Midbrain (tissue), 1 donor: ENCODE measurements around the gene MEP1B.
"Not testable (repeated sequence)": the region's sequence is repeated elsewhere in the genome, so short reads cannot be mapped to it uniquely, and the experiment has no call there.

ENCODE experiments used
- DNase-seq: peaks from one replicate; lab custom pipeline; 2025; lab: John Stamatoyannopoulos, UW

MEP1B gene

DNA sequence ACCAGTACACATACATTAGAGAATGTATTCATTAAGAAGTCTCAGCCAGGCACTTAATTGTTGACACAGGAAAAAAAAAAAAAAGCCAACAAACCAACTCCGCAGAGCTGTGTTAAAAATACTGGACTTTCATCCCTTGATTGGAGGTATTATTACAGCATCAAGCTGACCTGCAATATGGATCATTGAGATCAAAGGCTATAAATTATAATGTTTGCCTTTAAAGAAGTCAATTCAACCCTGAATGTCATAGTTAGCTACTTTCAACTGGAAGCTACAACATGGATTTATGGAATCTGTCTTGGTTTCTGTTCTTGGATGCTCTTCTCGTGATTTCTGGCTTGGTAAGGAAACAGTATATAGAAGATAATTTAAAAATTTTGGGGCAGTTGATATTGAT lies at the start of gene MEP1B:
TSS of gene MEP1B (plus strand) at position 250 of the 400 bp plus-strand sequence. CDS start at position 282, 32 bp downstream.
- no peak for DNase-seq

DNA sequence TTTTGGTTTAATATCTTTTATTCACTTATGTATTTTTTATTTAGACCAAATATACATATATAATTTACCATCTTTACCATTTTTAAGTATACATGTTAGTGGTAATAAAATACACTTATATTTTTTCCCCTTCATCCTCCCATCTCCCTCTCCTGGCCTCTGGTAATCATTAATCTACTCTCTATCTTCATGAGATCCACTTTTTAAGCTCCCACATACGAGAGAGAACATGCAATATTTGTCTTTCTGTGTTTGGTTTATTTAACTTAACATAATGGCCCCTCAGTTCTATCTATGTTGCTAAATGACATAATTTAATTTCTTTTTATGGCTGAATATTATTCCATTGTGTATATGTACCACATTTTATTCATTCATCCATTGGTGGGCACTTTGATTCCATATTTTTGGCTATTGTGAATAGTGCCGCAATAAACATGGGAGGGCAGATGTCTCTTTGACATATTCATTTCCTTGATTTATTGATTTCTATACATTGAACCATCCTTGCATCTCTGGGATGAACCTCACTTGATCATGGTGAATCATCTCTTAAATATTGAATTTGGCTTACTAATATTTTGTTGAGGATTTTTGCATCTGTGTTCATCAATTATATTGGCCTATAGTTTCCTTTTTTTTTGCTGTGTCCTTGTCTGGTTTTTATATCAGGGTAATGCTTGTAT lies 41.5 kb upstream of the MEP1B start:
- no peak for DNase-seq

DNA sequence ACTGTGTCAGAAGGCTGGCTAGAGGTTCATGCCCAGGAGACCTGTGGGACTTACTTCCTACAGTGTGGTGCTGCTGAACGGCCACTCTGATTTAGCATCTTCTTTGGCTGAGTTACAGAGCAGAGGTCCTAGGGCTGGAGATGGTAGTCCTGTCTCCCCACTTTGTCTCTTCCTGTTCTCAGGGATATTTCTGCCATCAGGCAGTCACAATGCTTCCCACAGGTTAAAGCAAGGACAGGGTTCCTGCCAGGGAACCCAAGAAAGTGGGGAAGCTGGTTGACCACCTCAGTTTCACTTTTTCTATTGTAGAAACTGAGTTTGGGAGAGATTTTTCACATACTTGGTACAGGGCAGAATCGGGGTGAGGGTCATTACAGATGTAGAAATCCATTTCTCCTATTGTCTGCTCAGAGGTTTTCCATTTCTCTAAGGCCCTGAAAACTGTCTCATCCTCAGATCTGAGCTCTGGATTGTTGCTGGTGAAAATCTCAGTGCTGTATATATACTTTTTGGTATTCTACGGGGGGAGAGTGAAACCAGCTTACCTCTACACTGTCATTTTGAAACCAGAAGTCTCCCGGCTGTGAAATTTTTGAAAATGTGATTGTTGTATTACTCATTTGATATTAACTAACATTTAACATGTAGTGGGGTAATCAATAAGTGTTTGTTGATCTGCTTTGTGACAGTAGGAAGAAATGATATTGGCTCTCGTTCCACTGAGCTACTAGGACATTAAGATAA lies 37.0 kb upstream of the MEP1B start:
- no peak for DNase-seq

GRCh38 chr18:32156855-32157254 lies 33.0 kb upstream of the MEP1B start:
- DNase-seq = no peak

- DNase-seq = no peak
Measured at GRCh38 chr18:32157580-32157979, 32.3 kb upstream of the MEP1B start.

DNA sequence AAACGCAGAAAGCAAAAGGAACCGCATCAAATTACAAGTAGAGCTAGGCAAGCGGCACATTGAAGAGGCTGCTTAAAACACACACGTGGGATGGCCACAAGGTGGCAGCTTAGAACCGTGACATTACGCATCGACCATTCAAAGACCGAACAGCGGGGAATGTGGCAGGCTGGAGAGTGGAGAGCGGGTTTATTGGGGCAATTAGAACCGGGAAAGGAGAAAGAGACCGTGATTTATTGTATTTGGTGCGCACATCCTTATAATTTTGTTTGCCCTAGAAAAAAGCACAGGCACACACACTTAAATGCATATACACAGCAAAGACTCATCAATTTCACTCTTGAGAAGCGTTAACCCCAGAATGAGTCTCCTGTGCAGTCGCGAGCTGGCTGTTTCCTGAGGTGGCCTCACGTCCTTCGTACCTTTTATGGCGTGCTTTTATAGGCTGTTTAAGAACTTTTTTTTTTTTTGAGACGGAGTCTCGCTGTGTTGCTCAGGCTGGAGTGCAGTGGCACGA lies 31.7 kb upstream of the MEP1B start:
- DNase-seq = peak; percentile 86

- not testable (repeated sequence) for DNase-seq
Measured at GRCh38 chr18:32158631-32159030, 31.2 kb upstream of the MEP1B start.

DNA sequence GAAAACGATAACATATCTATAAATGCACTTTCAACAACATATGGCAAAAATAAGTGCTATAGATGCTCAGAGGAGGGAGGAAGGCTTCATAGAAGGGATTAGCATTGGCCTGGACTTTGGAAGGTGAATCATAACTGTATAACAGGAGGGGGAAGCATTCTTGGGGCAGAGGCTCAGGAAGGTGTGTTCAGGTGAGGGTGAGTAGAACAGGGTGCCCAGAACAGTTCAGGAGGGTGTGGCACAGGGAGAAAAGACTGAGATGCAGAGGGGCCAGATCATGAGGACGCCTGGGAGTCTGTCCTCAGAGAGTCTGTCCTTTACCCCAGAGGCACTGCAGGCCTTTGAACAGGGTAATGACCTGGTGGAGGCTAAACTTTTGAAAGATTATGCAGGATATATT lies 29.3 kb upstream of the MEP1B start:
- DNase-seq = no peak

GRCh38 chr18:32167980-32168730 lies 21.7 kb upstream of the MEP1B start:
- DNase-seq = no peak

DNA sequence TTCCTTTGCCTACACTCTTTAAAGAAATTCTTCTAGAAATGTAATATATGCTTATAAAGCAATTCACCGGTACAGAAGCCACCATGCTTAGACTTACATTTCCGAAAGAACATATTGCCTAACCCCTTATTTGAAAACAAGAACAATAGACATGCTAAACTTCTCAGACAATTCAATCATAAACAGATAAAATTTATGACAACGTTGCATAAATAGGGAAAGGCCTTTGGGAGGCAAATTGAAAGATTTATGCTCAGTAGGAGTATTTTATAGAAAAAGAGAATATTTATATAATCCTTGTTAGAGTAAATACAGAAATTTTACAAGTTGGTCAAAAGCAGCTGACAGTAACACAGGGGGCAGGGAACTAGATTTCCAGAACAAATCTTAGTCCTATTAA lies 16.2 kb upstream of the MEP1B start:
- no peak for DNase-seq

DNA sequence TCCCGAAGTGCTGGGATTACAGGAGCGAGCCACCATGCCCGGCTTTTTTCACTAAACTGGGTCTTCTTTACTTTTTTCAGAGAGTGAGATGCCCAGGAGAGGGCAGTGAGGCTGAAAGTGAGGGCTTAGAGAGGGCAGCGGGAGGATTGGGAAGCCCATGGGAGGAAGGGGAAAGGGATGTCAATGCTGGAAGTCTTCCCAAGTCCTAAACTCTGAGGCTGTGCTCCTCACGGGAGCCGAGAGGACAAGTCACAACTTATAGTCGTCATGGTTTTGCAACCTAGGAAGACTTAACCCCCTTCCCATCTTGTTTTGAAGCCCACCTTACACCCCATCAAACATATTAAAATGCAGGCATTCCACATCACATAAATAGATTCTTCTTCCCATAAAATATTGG lies 15.1 kb upstream of the MEP1B start:
- no peak for DNase-seq

DNA sequence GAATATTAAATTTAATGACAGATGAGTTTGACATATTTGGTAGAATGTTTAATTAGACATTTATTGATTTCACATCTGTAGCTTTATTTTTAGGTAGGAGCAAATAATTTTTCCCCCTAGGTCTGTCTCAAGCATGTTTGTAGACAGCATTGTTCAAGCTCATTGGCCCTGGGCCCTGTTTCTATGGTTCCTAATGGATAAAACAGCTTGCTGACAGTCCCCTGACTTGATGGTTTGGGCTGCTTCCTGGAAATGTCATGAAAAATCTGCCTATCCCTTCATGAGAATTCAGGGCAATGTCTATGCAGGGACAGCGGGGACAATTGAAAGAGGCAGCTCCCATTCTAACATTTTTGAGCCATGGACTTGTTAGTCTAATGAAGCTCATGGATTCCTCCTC lies 14.6 kb upstream of the MEP1B start:
- peak; percentile 2 for DNase-seq

DNA sequence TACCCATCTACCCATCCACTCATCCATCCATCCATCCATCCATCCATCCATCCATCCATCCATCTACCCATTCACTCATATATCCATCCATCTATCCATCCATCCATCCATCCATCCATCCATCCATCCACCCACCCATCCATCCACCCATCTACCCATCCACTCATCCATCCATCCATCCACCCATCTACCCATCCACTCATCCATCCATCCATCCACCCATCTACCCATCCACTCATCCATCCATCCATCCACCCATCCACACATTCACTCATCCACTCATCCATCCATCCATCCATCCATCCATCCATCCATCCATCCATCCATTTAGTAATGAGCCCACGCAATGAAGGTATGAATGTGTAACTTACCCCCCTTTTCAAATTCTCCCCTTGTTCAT lies 13.1 kb upstream of the MEP1B start:
- DNase-seq = not testable (repeated sequence)

DNA sequence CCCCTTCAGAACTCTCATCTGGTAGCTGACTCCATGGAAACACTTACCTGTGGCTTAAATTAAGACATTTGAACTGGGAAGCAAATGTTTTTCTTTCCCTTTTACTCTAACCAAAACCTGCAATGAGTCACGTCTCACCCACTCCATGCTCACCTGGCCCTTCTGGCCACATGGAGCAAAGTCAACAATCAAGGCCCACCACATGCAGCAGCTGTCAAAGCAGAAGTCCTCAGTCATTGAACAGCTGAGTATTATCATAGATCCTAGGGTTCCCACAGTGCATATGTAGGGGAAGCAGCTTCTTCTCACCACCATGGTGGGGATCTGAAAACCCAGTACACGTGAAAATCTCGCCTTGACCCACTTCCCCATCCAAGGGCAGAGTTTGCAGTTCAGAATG lies 12.3 kb upstream of the MEP1B start:
- DNase-seq = no peak

GRCh38 chr18:32183503-32183902 lies 6.3 kb upstream of the MEP1B start:
- no peak for DNase-seq

- DNase-seq = no peak
Measured at GRCh38 chr18:32190209-32190608, 370 bp downstream of the MEP1B start.

DNA sequence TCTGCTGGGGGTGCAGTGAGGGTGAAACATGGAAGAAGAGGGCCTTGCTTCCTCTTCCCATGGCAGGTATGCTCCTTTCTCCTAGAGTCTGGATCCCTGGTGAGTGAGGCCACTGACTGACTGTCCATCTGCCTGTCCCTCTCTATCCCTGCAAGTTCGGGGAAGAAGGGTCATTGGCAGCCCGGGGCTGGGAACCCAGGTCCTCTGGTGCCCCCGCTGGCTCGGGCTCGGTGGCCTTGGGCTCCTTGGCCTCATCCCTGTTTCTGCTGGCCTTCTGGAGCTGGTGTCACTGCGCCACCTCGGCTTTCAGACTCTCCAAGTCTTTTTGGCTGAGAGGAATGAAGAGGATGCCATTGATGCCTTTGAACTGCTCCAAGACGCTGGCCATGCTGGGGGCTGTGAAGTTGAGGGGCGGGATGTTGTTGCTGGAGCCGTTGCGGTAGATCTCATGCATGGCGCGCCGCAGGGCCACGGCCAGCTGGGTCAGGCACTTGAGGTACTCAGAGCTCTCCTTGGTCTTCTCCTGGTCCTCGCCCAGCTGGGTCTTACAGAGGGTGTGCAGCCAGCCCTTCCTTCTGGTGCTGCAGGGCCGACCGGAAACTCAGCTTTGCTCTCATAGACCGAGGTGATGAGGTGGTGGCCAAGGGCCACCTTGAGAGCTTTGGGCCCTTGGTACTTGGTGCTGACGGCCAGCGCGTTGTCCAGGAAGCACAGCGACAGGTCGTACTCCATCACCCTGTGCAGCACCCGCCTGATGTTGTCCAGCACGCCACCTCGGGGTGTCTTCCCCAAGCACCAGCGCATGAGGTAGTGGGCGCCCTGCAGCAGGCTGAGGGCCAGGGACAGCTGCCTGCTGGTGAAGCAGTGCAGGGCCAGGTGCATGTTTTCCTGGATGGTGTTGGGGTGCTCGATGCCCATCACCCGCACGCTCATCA lies 6.3 kb downstream of the MEP1B start:
- no peak for DNase-seq

- no peak for DNase-seq
Measured at GRCh38 chr18:32200766-32201165, 10.9 kb downstream of the MEP1B start.

DNA sequence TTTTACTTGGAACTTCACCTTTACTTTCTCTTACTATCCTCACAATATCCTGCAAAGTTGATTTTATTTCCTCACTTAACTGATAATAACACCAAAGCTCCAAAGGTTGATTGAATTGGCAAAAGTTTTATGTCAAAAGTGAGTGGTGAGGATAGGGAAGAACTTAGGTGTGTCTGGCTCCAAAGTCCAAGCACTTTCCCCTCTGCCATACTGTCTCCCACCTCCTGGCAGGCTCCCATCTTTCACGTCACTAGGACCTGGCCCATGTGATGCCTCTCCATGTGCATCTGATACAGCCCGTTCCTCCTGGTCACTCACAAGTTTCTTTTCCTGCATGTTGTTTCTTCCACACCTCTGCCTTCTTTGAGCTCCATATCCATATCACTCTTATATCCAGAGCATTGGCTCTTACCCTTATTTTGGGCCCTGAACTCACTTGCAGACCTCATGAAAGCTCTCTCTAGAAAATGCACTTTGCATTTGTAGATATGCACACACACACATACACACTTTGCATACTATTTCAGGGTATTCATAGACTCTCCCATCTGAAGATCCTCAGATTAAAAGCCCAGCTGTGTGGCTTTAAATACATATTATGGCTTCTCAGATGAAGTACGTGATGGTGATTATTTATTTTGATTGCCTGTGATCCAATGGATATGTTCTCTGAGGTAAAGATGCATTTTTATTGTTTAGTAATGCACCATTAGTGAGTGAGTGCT lies 12.3 kb downstream of the MEP1B start:
- no peak for DNase-seq

DNA sequence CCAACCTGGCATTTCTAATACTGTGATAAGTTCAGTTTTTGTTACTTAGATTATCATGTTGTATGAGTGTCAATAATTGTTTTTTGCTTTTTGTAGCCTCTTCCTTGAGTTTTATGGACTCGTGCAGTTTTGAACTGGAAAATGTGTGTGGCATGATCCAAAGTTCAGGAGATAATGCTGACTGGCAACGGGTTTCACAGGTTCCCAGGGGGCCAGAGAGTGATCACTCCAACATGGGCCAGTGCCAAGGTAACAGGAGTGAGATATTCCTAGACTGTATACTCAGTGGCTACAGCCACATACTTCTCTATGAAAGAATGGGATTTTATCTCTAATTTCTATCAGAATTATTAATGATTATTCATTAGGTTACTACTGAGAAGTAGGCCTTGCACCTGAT lies 18.2 kb downstream of the MEP1B start:
- no peak for DNase-seq

GRCh38 chr18:32208577-32208976 lies 18.7 kb downstream of the MEP1B start:
- DNase-seq = no peak
